ENCODE results near the gene EBPL. TPM values are rescaled to one million over a fixed set of nuclear protein-coding genes. Genes with fewer than 3 reads are reported as not detected.

The EBPL gene
- total and polyA plus RNA-seq, 8 donors: 23.8 to 46.4 (median 38.0) TPM

DNA sequence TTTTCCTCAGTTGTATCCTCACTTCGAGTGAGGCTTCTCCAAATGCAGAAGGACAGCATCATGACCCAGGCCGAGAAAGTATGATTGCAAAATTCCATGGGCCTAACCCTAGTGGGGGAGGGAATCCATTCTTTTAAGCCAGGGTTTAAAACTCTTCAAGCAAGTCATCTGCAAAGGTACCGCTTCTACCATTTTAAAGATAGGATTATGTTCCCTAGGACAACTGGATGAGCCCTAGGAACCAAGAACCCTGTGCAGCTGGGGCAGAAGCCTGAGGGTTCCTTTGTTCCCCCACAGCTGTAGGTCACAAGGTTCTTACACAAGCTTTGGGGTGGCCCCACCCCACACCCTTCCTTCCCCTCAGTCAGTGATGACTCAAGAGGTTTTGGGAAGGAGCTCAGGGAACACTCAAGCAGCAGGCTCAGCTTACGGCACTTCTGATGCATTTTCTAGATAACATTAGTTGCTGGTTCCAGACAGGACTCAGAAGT, 49.4 kb downstream of the EBPL start:
- TF ChIP-seq, protein P1, sequence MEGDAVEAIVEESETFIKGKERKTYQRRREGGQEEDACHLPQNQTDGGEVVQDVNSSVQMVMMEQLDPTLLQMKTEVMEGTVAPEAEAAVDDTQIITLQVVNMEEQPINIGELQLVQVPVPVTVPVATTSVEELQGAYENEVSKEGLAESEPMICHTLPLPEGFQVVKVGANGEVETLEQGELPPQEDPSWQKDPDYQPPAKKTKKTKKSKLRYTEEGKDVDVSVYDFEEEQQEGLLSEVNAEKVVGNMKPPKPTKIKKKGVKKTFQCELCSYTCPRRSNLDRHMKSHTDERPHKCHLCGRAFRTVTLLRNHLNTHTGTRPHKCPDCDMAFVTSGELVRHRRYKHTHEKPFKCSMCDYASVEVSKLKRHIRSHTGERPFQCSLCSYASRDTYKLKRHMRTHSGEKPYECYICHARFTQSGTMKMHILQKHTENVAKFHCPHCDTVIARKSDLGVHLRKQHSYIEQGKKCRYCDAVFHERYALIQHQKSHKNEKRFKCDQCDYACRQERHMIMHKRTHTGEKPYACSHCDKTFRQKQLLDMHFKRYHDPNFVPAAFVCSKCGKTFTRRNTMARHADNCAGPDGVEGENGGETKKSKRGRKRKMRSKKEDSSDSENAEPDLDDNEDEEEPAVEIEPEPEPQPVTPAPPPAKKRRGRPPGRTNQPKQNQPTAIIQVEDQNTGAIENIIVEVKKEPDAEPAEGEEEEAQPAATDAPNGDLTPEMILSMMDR (IDR thresholded peaks at IDR 0.05): no peak
- H3K27me3 ChIP-seq: no peaks in the 10 kb centered on the region
- peak in 1 of 6 donors; percentile 45 for DNase-seq
- ATAC-seq: peak in 3 of 4 donors; percentile 46 to 88 (median 86)
- H3K27ac ChIP-seq: no peak overlapping the region
- WGBS, 2 donors: 78 to 89% methylated on average over 4 of the region's 4 CpGs
- H3K9me3 ChIP-seq: no peaks in the 10 kb centered on the region
- H3K4me3 ChIP-seq: no peak overlapping the region
- no peaks in the 10 kb centered on the region for H3K36me3 ChIP-seq
- no peak for FAIRE-seq
- H3K4me1 ChIP-seq: no peaks in the 10 kb centered on the region
- intact Hi-C loops (cut with DNase I): no loop called here

DNA sequence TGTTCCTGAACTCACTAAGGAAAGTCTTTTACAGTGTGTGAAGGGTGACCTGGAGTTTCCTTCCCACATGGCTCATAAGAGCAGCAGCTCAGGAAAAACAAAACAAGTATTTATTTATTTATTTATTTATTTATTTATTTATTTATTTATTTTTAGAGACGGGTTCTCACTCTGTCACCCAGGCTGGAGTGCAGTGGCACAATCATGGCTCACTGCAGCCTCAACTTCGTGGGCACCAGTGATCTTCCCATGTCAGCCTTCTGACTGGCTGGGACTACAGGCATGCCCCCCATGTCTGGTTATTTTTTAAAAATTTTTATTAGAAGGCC, 52.6 kb downstream of the EBPL start:
- DNase-seq (no peak), ATAC-seq (no peak), FAIRE-seq (no peak)
- Histone ChIP-seq H3K9me3 (no peaks in the 10 kb centered on the region), H3K36me3 (no peaks in the 10 kb centered on the region), H3K4me1 (no peaks in the 10 kb centered on the region), H3K4me3 (no peak overlapping the region), H3K27ac (no peak overlapping the region), H3K27me3 (no peaks in the 10 kb centered on the region)
- TF ChIP-seq, protein P1 (IDR thresholded peaks at IDR 0.05): no peak
- intact Hi-C loops (cut with DNase I): no loop called here
- WGBS, 2 donors: 77 to 89% methylated on average over 2 of the region's 2 CpGs

DNA sequence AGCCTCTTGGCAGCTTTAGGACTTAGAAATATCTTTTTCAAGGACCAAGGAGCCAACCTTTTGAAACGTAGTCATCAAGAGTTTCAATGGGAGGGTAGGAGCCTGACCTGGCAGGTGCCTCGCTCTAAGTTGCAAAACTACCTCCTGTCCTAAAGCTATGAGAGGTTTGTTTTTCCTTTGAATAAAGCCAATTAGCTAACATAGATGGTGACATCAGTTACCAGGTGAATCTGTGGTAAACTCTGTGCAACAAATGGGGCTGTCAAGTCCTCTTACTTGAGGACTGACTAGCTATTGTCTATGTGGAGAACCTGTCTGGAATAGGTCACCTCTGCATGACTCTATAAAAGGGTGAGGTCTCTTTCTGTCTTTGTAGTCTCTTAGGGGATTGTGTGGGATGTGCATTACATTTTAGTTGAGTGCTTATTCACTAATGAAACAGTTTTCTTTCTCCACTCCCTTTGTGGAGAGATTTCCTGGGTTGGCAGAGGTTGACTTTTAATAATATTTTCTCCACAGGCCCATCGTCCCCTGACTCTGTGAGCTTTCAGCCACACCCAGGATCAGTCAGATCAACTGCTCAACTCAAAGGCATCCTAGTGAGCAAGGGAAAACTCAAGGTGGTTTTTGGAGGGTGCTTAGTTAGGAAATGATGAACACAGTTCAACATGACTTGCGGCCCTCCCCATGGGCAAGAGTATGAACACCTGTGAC, 53.1 kb downstream of the EBPL start:
- Histone ChIP-seq H3K4me3 (no peak overlapping the region), H3K4me1 (no peaks in the 10 kb centered on the region), H3K36me3 (no peaks in the 10 kb centered on the region), H3K27ac (no peak overlapping the region), H3K27me3 (no peaks in the 10 kb centered on the region), H3K9me3 (no peaks in the 10 kb centered on the region)
- FAIRE-seq (no peak), ATAC-seq (no peak), DNase-seq (no peak)
- 82 to 86% methylated on average over 4 of the region's 4 CpGs for WGBS, 2 donors
- intact Hi-C loops (cut with DNase I): no loop called here
- TF ChIP-seq, protein P1 (IDR thresholded peaks at IDR 0.05): no peak

DNA sequence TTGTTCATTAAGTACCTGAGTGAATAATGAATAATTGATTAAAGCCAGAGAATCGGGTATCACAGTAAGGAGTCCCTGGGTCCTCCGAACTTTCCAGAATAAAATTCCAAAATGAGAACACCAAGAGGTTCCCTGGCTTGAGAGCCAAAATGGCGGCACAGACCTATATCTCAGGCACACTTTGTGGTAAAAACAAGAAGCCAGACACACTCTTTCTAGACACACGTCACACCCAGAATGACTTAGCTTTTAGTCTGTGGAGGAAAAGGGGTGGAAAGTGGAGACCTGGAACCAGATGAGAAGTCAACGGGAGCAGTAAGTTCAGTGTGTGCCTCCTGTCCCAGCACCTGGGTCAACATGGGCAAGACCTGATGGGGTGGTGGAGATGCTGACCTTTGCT, 54.6 kb downstream of the EBPL start:
- H3K4me1 ChIP-seq: no peaks in the 10 kb centered on the region
- no peaks in the 10 kb centered on the region for H3K36me3 ChIP-seq
- TF ChIP-seq, protein P1 (IDR thresholded peaks at IDR 0.05): no peak
- intact Hi-C loops (cut with DNase I): no loop called here
- ATAC-seq (no peak), DNase-seq (no peak), FAIRE-seq (no peak)
- H3K9me3 ChIP-seq: no peaks in the 10 kb centered on the region
- 88 to 89% methylated on average over 5 of the region's 5 CpGs for WGBS, 2 donors
- no peaks in the 10 kb centered on the region for H3K27me3 ChIP-seq
- no peak overlapping the region for H3K4me3 ChIP-seq
- no peak overlapping the region for H3K27ac ChIP-seq

Measured in pancreas (tissue), 10 donors.